Body of pancreas (tissue), 4 donors: ENCODE data around the gene GNB3. TPM values are rescaled to one million over a fixed set of nuclear protein-coding genes. Genes with fewer than 3 reads are reported as not detected.
A peak's percentile ranks its signal among the peaks of the same experiment; 100 is the strongest.

Source experiments
- ATAC-seq: fragments of 150-250 bp; one replicate; pipeline ENCODE4 v1.9.1; 2016
- DNase-seq, 4 donors: peaks; one replicate each; pipeline ENCODE4 v3.0.0-alpha.2; 2019
- H3K27ac ChIP-seq, 4 donors: fragments of 200-600 bp; sonication (generic); 1 replicate in 3 of 4; 2 replicates in 1 of 4; pipeline versions ENCODE4 v1.5.1 to v1.6.1; 2016 to 2019; ENCODE audit warnings: mild to moderate bottlenecking in 1 of 4, mixed read lengths in 1 of 4, moderate library complexity in 1 of 4
- H3K27me3 ChIP-seq, 2 donors: fragments of 200-600 bp; sonication (generic); one replicate each; pipeline ENCODE4 v1.6.0; 2016; ENCODE audit warnings: mild to moderate bottlenecking in 1 of 2
- H3K36me3 ChIP-seq, 2 donors: fragments of 200-600 bp; sonication (generic); replicated peaks in 1 of 2; 2 replicates each; pipeline ENCODE4 v1.5.1; 2016; ENCODE audit warnings: low read depth in 2 of 2; ENCODE audit not compliant: insufficient read depth in 1 of 2
- H3K4me1 ChIP-seq: fragments of 200-600 bp; sonication (generic); one replicate; pipeline ENCODE4 v1.6.0; 2016
- H3K4me3 ChIP-seq, 2 donors: fragments of 200-600 bp; sonication (generic); 1 replicate in 1 of 2; 2 replicates in 1 of 2; pipeline ENCODE4 v1.5.1; 2016 to 2019
- H3K9me3 ChIP-seq, 3 donors: fragments of 200-600 bp; sonication (generic); 1 replicate in 2 of 3; 2 replicates in 1 of 3; pipeline ENCODE4 v1.5.1; 2016
- CTCF ChIP-seq, 7 experiments: fragments of 450-650 bp in 4 of 7; fragments of 200-600 bp in 3 of 7; sonication (generic) in 3 of 7; IDR thresholded peaks; one replicate each; pipeline ENCODE4 v1.5.1; 2016 to 2019; ENCODE audit warnings: antibody characterized with exemption in 7 of 7
- POLR2A ChIP-seq, 3 donors: fragments of 450-650 bp; IDR thresholded peaks; one replicate each; pipeline ENCODE4 v1.6.1; 2016; ENCODE audit warnings: antibody characterized with exemption in 3 of 3, mild to moderate bottlenecking in 2 of 3
- WGBS, 2 donors: methylation state at CpG; one replicate each; pipeline ENCODE4 v1.1.5; 2017; 5-methylcytosine and 5-hydroxymethylcytosine counted together
- intact Hi-C: fragments of 100-400 bp; cut with DNase I; formaldehyde crosslinking; loops from one replicate; pipeline ENCODE4 v1.15.1; 2023
- total RNA-seq, 2 donors: library from RNA; depleted of rRNA; stranded (reverse); fragments of >200 nt; gene quantifications; one replicate each; pipeline ENCODE4 v1.1.0, GENCODE V29; 2016

Gene GNB3
- total RNA-seq, 2 donors from 2014 or later, result 0.33 to 0.52 TPM

- WGBS, 2 donors, result 72 to 76% methylated on average over 19 of the region's 19 CpGs
- ATAC-seq (no peak), DNase-seq (no peak)
- TF ChIP-seq CTCF (IDR thresholded peaks at IDR 0.05) (no peak), POLR2A (IDR thresholded peaks at IDR 0.05) (no peak)
- Histone ChIP-seq H3K27ac (peak overlapping the region in 3 of 4 donors; percentile 83 to 96 (median 89)), H3K4me3 (no peak overlapping the region), H3K36me3 (peaks cover 0 to 16% of the 10 kb centered on the region in 2 donors), H3K4me1 (peaks cover 32% of the 10 kb centered on the region), H3K9me3 (no peaks in the 10 kb centered on the region), H3K27me3 (no peaks in the 10 kb centered on the region)
- intact Hi-C loops, result no loop called here
Observed at GRCh38 chr12:6866163-6866919, 25.6 kb downstream of the GNB3 start.

GRCh38 chr12:6866920-6867412 is 26.2 kb downstream of the GNB3 start:
- WGBS, 2 donors, result 2 to 4% methylated on average over 4 to 28 of the region's 33 CpGs
- H3K36me3 ChIP-seq, result peaks cover 0 to 10% of the 10 kb centered on the region in 2 donors
- H3K4me1 ChIP-seq, result peaks cover 38% of the 10 kb centered on the region
- no peaks in the 10 kb centered on the region for H3K9me3 ChIP-seq
- TF ChIP-seq CTCF (IDR thresholded peaks at IDR 0.05) (no peak), POLR2A (IDR thresholded peaks at IDR 0.05) (no peak)
- intact Hi-C loops, result no loop called here
- DNase-seq (peak in 1 of 4 donors; percentile 48), ATAC-seq (peak; percentile 12)
- H3K27me3 ChIP-seq, result no peaks in the 10 kb centered on the region
- H3K27ac ChIP-seq, result peak overlapping the region; percentile 52 to 96 (median 86)
- peak overlapping the region; percentile 80 to 88 for H3K4me3 ChIP-seq

GRCh38 chr12:6867413-6868210 is 26.9 kb downstream of the GNB3 start, which contains the start of gene TPI1:
TPI1 (plus strand) TSS chr12:6867531; CDS start chr12:6867567, 36 bp downstream.
- intact Hi-C loops, result no loop called here
- H3K36me3 ChIP-seq, result peaks cover 0 to 10% of the 10 kb centered on the region in 2 donors
- 0% methylated on average over 7 to 60 of the region's 86 CpGs for WGBS, 2 donors

More at GRCh38 chr12:6867413-6868210, 26.9 kb downstream of the GNB3 start, which contains the start of gene TPI1:
- DNase-seq (peak; percentile 85 to 91 (median 87)), ATAC-seq (peak; percentile 88)
- Histone ChIP-seq H3K27ac (peak within 1 kb of the TSS; percentile 83 to 96 (median 88)), H3K4me3 (peak within 1 kb of the TSS; percentile 80 to 88), H3K4me1 (peaks cover 42% of the 10 kb centered on the region), H3K9me3 (no peaks in the 10 kb centered on the region), H3K27me3 (no peaks in the 10 kb centered on the region)
- peak in 3 of 7 experiments; percentile 8 to 14 (median 10) for TF ChIP-seq CTCF (IDR thresholded peaks at IDR 0.05)
- TF ChIP-seq POLR2A (IDR thresholded peaks at IDR 0.05), result peak; percentile 99 to 100 (median 100)
